H1 (cell line): ENCODE measurements around the gene CELF1.

Experiments used
- POLR2AphosphoS5 ChIP-seq: IDR thresholded peaks from 2 replicates; pipeline ENCODE4 v1.6.1; 2011; ENCODE audit warnings: low read depth, low read length
- YY1 ChIP-seq: IDR thresholded peaks from 2 replicates; pipeline ENCODE4 v1.6.1; 2011; ENCODE audit warnings: low read depth, mild to moderate bottlenecking, low read length

- no peak for TF ChIP-seq YY1
- TF ChIP-seq POLR2AphosphoS5: no peak
Observed at GRCh38 chr11:47447906-47448305, 105.0 kb downstream of the CELF1 start.
